ENCODE measurements around the gene CFLAR.

CFLAR gene

DNA sequence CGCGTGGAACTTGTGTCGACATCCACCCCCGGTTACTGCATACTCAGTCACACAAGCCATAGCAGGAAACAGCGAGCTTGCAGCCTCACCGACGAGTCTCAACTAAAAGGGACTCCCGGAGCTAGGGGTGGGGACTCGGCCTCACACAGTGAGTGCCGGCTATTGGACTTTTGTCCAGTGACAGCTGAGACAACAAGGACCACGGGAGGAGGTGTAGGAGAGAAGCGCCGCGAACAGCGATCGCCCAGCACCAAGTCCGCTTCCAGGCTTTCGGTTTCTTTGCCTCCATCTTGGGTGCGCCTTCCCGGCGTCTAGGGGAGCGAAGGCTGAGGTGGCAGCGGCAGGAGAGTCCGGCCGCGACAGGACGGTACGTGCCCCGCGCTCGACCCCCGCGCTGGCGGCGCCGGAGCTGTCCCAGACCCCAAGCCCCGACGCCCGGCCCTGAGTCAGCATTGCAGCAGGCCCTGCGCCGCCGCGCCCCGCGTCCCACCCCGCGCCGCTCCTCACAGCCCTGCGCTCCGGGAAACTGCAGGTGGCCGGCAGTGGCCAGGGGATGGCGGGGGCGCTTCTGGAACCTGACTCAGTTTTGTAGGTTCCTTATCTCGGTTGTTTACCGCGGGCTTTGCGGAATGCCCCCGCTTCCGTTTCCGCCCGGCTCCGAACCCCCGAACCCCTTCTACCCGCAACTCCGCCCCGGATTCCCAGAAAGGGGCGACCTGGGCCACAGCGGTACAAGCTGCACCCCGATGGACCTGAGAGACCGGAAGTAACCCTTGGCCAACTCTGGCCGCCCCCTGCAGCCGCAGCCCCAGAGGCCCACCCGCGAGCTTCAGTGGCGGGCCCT lies at the start of gene CFLAR:
CFLAR (plus strand) TSS at position 50 of the 844 bp plus-strand sequence. CDS start 13,702 bp downstream, outside the sequence.
- DNase-seq, result peak; percentile 93

DNA sequence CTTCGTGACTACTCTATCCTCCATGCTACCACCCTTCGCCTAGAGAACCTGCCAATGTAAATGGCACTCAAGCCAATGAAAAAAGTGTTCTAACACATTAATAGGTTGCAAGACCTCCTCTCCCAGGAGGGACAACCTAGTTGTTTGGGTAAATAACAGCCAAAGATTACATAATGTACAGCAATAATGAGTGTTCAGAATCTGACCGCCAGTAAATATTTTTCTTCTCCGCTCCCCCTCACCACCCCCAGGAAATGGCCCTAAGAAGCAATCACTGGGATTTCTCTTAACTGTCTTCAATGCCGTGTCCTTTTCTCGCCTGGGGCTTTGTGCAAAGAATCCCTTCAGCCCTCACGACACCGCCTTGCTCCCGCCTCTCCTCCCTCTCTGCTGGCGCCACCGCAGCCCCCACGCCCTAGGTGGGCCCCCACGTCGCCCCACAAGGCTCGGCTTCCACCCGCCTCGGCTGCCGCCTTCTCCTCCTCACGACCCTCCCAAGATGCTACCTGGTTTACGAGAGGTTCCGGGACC lies 45.0 kb upstream of the CFLAR start:
- no peak for DNase-seq

DNA sequence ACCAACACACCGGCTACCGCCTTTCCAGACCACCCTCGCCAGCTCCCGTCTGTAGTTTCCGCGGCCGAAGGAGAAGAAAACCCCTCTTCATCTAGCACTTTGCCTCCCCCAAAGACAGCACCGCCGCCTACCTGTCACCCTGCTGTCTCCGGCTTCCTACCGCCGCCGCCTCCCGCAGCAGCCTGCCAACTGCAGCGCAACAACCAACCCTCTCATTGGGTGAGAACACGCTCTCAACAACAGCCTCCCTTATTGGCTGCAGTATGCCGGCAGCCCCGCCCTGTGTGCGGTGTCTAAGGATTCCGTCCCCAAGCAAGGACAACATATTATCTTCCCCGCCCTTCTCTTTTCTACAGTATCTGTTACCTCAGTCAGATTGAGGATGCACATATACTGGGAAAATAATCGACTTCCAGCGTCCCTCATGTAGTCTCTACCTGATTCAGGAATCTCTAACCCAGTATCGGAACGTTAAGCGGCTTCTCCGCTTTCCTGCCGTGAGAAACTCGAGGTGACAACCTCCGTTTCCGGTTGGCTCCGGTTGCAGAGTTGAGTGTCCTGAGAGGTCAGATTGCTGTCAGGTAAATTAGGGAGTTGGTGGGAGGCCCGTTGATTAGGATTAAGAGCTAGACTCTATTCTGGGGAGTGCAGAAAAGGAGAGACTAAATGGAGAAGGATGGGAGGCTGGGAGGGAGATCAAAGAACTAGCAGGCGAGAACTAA lies 44.3 kb upstream of the CFLAR start, which contains the start of the genes HYCC2 and NDUFB3:
HYCC2 (minus strand) TSS at position 193 of the 722 bp plus-strand sequence. CDS start 47,662 bp downstream, outside the sequence.
NDUFB3 (plus strand) TSS at position 523 of the 722 bp plus-strand sequence. CDS start 6,882 bp downstream, outside the sequence.
- peak; percentile 96 for DNase-seq

DNA sequence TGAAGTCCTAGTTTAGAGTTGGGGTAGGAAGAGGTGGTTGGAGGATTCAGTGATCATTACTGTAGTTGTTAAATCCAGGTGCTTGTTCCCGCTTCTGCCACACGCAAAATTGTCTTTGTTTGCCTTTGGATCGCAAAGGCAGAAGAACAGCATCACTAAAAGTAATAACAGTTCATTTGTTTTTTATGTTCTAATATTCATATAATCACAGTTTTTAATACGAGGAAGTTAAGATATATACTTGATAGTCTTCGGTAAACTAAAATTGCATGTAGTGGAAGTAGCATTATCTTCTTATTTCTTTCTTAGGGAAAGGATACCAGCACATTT lies 43.8 kb upstream of the CFLAR start:
- DNase-seq, result no peak

DNA sequence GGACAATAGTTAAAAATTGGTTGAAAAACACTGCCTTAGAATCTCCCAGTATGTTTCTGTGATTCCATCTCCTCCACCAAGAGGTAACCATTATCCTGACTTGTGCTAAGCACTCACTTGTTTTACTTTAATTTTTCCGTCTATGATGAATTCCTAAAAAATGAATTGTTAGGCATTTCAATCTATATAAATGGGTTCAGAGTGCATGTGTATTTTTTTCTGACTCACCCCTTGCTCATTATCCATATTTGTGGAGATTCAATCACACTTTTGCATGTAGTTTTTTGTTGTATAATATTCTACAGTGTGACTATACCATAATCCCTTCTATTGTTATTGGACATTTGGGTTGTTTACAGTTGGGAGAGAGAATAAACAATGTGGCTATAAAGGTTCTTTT lies 42.9 kb upstream of the CFLAR start:
- no peak for DNase-seq

DNA sequence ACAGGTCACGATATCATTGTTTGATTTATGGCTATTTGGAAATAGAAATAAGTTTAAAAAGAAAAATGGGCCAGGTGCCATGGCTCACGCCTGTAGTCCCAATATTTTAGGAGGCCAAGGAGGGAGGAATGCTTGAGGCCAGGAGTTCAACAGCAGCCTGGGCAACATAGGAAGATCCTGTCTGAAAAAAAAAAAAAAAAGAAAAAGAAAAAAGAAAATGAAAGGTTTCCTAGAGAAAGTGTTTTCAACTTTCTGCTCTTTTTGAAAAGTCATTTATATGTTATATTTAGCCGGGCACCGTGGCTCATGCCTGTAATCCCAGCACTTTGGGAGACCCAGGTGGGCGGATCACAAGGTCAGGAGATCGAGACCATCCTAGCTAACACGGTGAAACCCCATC lies 41.0 kb upstream of the CFLAR start:
- no peak for DNase-seq

DNA sequence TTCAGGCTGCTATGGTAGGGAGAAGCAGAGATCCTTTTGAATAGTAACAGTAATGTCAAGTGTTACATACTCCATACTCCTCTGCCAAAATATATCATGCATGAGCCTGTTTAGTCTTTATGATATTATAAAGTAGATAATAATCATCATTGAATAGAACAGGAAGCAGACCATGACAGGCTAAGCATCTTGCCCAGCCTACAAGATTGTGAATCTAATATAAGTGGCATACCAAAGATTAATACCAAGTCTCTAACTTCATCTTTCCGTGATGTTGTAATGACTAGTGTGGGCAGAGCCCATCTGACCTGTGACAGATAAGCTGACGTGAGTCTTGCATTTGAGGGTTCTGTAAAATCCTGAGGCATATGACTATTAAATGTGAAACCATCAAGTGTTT lies 31.1 kb upstream of the CFLAR start:
- DNase-seq, result no peak

DNA sequence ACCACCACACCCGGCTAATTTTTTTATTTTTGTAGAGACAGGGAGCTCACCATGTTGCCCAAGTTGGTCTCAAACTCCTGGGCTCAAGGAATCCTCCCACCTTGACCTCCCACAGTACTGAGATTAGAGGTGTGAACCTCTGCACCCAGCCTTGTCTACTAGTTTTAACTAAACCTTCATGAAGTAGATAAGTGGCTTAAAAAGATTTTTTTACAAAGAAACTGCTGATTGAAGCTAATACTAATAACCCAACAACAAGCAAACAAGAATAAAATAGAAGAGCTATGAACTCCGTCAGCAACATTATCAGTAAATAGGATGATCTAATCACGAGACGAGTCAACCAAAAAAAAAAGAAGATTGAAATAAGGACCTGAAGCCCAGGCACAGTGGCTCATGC lies 25.4 kb upstream of the CFLAR start:
- DNase-seq, result no peak

DNA sequence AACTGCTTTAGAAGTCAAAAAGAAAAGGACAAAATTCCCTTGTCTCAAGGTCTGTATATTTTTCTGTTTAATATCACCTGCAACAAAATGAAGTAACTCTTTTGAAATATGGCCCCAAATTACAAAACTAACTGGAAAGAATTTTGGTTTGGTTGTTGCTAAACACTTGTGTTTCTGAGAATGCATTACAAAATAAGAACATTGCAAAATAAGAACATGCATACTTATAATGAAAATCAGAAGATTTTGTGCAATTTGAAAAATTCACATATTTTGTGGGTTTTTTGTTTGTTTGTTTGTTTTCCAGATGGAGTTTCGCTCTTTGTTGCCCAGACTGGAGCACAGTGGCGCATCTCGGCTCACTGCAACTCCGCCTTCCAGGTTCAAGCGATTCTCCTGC lies 22.4 kb upstream of the CFLAR start:
- no peak for DNase-seq

DNA sequence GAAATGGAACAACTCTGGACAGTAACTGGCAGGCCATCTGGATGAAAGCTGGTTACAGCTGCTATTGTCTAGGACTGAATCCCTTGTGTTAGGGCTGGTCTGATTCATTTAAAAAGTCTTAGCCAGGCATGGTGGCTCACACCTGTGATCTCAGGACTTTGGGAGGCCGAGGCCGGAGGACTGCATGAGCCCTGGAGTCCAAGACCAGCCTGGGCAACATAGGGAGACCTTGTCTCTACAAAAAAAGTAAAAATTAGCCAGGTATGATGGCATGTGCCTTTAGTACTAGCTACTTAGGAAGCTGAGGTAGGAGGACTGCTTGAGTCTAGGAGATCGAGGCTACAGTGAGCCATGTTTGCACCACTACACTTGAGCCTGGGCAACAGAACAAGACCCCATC lies 15.5 kb upstream of the CFLAR start:
- DNase-seq, result no peak

DNA sequence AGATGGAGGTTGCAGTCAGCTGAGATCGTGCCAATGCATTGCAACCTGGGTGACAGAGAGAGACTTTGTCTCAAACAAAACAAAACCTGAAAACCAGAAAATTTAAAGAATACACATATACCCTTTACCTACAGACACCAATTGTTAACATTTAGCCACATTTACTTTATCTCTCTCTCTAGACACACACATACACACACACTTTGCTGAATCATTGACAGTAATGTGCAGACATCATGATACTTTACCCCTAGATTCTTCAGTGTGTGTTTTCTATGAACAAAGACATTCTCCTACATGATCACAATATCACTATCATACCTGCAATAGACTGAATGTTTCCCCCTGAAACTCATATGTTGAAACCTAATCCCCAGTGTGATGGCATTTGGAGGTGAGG lies 10.2 kb upstream of the CFLAR start:
- DNase-seq, result no peak

DNA sequence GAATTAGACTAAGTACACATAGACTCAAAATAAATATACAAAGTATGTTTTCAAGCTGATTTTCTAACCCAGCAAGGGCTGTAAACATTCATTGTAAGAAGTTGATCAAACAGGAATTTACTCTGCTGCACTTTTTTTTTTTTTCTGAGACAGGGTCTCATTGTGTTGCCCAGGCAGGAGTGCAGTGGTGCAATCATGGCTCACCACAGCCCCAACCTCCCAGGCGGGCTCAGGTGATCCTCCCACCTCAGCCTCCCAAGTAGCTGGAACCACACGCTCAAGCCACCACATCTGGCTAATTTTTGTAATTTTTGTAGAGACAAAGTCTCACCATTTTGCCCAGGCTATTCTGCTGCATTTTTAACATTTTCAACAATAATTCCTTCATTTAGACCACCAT lies 8.3 kb upstream of the CFLAR start:
- no peak for DNase-seq

DNA sequence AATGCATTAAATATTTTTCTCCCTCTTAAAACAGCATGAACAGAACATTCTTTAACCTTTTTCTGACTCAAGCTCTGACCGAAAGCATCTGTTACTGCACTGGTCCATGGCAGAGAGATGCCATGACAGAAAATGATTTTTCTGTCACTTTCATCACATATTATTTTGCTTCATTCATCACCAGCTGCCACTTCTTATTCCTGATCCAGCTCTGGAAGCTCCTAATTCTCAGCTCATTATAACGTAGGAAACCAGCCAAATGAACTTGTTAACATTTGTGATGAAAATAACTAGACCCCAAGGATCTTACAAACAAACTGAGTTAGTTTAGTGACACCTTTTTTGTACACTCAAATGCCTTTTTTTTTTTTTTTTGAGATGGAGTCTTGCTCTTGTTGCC lies 7.6 kb upstream of the CFLAR start:
- DNase-seq, result no peak

DNA sequence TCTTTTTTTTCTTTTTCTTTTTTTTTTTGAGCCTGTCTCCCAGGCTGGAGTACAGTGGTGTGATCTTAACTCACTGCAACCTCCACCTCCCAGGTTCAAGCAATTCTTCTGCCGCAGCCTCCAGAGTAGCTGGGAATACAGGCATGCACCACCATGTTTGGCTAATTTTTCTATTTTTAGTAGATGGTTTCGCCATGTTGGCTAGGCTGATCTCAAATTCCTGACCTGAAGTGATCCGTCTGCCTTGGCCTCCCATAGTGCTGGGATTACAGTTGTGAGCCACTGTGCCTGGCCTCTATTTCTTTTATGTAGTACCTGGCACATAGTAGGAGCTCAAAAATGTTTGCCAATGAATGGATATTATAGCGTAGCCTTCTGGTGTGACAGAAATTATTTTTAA lies 6.8 kb upstream of the CFLAR start:
- no peak for DNase-seq

DNA sequence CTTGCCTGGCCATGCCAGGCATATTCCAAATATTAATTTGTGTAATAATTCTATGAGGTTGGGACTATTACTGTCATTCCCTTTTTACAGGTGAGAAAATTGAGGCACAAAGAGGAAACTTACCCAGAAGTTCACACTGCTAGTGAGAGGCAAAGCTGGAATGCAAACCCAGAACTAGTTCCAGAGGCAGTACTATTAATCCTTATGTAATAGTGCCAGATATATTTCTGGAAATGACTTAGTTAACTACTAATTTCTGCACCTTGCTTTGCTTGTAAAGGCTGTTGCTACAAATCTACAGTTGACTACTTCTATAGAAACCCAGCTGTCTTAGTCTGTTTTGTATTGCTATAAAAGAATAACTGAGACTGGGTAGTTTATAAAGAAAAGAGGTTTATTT lies 5.3 kb upstream of the CFLAR start:
- DNase-seq, result no peak

DNA sequence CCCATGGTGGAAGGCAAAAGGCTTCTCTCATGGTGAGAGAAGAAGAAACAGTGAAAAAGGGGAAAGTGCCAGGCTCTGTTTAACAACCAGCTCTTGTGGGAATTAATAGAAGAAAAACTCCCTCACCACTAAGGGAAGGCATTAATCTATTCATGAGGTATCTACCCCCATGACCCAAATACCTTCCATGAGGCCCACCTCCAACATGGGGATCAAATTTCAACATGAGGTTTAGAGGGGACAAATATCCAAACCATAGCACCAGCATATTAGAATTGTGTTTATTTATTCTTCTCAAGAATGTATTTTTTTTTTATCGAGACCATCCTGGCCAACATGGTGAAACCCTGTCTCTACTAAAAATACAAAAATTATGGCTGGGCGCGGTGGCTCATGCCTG lies 4.9 kb upstream of the CFLAR start:
- DNase-seq, result no peak

DNA sequence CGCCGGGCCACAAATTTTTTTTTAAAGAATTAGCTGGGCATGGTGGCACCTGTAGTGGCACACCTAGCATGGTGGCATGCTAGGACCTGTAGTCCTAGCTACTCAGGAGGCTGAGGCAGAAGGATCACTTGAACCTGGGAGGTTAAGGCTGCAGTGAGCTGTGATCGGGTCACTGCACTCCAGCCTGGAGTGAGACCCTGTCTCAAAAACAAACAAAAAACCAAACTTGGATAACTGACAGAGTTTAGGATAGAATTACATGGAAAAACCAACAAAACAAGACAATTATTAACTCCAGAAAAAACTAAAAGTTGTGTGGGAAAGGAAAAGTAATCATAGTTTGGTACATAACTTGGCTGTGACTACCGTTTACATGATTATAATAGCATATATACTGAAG lies 1.6 kb upstream of the CFLAR start:
- peak; percentile 25 for DNase-seq

DNA sequence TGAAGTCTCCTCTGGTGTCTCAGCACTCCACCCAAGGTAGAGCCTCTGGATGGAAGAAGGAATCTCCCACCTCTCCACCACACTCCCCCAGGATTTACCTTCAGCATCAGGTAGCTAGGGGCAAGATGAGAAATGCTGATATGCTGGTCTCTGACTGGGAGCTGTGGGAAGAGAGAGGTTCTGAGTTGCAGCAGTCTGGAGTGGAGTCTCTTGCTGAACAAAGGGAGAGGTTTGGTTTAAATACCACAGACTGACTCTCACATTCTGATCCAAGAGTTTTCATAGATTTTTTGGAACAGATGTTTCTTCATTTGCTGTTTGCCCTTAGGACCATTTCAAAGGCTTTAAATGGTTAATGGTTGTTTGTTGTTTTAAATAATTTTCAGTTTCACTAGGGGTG lies 1.1 kb upstream of the CFLAR start:
- DNase-seq, result peak; percentile 39

DNA sequence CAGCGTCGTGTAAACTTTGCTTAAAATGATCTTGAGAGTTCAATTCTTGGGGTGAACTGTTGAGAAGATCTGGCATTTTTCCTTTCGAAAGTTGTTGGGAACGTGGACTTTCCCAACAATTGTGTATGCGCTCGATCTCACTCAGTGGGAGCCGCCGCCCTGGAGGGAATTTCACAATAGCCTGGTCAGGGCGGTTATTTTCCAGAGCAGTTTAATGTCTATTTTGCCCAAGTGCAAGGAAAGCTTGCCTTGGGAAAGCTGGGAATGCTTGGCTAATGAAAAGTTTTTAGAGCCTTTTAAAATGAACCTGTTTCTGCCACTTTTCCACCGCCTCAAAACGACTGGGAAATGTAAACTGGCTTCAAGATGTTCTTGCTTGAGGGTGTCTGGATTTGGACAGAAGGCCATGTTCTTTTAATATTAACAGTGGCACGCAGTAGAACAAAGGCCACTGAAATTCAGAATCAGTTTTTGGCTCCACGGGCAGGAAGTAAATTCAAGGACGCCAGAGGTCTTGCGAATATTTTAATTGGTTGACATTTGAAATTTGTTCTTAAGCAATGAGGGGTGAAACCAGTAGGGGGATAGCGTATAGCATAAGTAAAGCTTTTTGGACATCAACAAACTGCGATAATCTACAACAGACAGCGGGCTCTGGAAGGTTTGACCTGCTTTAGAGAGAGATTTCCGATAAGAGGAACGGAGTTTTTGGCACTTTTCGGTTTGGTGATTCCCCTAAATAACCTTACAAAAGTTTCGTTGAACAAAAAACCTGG lies 1.2 kb downstream of the CFLAR start:
- DNase-seq, result peak; percentile 70

DNA sequence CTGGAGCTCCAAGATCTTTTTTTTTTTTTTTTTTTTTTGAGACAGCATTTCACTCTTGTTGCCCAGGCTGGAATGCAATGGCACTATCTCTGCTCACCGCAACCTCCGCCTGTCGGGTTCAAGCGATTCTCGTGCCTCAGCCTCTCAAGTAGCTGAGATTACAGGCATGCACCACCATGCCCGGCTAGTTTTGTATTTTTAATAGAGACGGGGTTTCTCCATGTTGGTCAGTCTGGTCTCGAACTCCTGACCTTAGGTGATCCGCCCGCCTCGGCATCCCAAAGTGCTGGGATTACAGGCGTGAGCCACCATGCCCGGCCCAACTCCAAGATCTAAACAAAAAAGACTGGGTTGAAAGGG lies 1.8 kb downstream of the CFLAR start:
- DNase-seq, result peak; percentile 74

DNA sequence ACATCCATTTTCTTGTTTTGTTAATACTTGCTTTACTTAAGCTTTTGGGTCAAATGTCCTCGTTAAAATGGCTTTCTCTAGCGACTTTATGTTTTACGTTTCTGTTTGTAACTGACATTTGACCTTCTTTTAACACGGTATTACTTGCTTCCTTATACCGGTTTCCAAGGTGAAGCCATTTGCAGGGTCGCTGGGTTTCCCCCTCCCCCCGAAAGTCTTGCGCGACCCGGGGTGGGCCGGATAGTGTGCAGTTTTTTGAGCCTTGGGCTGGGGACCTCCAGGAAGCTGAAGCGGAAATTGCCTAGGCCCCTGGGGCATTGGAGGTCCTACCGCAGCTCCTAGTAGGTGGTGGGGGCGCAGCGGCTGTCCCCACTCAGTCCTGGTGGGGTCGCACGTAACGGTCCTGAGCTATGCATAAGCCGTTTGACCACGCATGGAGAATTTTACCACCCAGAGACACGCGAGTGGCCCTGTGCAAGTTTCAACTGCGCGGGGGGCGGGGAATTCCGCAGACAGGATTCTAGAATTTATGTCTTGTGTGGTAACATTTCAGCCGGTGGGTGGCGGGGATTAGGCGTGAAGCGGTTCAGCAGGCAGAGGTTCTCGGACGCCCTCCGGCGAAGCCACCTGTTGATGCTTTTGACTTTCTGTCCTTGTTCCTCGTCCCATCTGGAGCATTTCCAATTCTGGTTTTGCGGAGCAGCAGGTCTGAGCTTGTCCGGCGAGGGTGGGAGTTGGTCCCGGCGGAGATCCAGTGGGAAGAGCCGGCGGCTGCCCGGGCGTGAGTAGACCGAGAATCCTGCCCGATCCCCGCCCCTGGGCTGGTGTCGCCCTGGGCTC lies 2.4 kb downstream of the CFLAR start:
- peak; percentile 95 for DNase-seq

Data from activated effector memory CD4-positive, alpha-beta T cell treated with anti-CD3 and anti-CD28 coated beads, Interleukin-2, amount 50 U/mL, for 16 hours (primary cell).